Ectodermal cell (in vitro differentiated cells): ENCODE data around the gene CEP192. TPM values are rescaled to one million over a fixed set of nuclear protein-coding genes. Genes with fewer than 3 reads are reported as not detected.

Experiments used
- H3K27ac ChIP-seq: 2 replicates; pipeline ENCODE4 v1.7.0; 2013; ENCODE audit warnings: mild to moderate bottlenecking, low read depth, low read length; ENCODE audit not compliant: insufficient read depth, poor library complexity, severe bottlenecking
- H3K27me3 ChIP-seq: 2 replicates; pipeline ENCODE4 v1.7.0; 2013; ENCODE audit warnings: mild to moderate bottlenecking, low read length; ENCODE audit not compliant: insufficient read depth, control insufficient read depth, poor library complexity, severe bottlenecking
- H3K36me3 ChIP-seq: one replicate; pipeline ENCODE4 v1.7.0; 2013; ENCODE audit warnings: low read length; ENCODE audit not compliant: control insufficient read depth, insufficient read depth
- H3K4me1 ChIP-seq: one replicate; pipeline ENCODE4 v1.7.0; 2013; ENCODE audit warnings: low read length; ENCODE audit not compliant: control insufficient read depth, insufficient read depth
- H3K4me3 ChIP-seq: 2 replicates; pipeline ENCODE4 v1.7.0; 2013; ENCODE audit warnings: low read depth, low read length, control low read depth; ENCODE audit not compliant: insufficient read depth
- H3K9me3 ChIP-seq: 2 replicates; pipeline ENCODE4 v1.7.0; 2013; ENCODE audit warnings: mild to moderate bottlenecking, low read length, moderate library complexity; ENCODE audit not compliant: control insufficient read depth
- WGBS, 2 experiments: methylation state at CpG; one replicate each; pipeline ENCODE4 v1.1.7; 2013; ENCODE audit warnings: missing lambda C conversion rate in 2 of 2; 5-methylcytosine and 5-hydroxymethylcytosine counted together
- polyA plus RNA-seq, 4 experiments: library from polyadenylated mRNA; stranded (reverse); fragments of 50-300 nt; gene quantifications; one replicate each; pipeline ENCODE4 v1.2.3, GENCODE V29; 2013

The CEP192 gene, protein sequence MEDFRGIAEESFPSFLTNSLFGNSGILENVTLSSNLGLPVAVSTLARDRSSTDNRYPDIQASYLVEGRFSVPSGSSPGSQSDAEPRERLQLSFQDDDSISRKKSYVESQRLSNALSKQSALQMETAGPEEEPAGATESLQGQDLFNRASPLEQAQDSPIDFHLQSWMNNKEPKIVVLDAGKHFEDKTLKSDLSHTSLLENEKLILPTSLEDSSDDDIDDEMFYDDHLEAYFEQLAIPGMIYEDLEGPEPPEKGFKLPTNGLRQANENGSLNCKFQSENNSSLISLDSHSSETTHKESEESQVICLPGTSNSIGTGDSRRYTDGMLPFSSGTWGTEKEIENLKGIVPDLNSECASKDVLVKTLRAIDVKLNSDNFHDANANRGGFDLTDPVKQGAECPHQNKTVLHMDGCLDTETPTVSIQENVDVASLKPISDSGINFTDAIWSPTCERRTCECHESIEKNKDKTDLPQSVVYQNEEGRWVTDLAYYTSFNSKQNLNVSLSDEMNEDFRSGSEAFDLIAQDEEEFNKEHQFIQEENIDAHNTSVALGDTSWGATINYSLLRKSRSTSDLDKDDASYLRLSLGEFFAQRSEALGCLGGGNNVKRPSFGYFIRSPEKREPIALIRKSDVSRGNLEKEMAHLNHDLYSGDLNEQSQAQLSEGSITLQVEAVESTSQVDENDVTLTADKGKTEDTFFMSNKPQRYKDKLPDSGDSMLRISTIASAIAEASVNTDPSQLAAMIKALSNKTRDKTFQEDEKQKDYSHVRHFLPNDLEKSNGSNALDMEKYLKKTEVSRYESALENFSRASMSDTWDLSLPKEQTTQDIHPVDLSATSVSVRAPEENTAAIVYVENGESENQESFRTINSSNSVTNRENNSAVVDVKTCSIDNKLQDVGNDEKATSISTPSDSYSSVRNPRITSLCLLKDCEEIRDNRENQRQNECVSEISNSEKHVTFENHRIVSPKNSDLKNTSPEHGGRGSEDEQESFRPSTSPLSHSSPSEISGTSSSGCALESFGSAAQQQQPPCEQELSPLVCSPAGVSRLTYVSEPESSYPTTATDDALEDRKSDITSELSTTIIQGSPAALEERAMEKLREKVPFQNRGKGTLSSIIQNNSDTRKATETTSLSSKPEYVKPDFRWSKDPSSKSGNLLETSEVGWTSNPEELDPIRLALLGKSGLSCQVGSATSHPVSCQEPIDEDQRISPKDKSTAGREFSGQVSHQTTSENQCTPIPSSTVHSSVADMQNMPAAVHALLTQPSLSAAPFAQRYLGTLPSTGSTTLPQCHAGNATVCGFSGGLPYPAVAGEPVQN (N-terminal part only)
- 35.3 TPM for polyA plus RNA-seq (2013, experiment 1 of 4)
- polyA plus RNA-seq (2013, experiment 2 of 4), result 40.2 TPM
- 32.0 TPM for polyA plus RNA-seq (2013, experiment 3 of 4)
- polyA plus RNA-seq (2013, experiment 4 of 4), result 33.1 TPM

DNA sequence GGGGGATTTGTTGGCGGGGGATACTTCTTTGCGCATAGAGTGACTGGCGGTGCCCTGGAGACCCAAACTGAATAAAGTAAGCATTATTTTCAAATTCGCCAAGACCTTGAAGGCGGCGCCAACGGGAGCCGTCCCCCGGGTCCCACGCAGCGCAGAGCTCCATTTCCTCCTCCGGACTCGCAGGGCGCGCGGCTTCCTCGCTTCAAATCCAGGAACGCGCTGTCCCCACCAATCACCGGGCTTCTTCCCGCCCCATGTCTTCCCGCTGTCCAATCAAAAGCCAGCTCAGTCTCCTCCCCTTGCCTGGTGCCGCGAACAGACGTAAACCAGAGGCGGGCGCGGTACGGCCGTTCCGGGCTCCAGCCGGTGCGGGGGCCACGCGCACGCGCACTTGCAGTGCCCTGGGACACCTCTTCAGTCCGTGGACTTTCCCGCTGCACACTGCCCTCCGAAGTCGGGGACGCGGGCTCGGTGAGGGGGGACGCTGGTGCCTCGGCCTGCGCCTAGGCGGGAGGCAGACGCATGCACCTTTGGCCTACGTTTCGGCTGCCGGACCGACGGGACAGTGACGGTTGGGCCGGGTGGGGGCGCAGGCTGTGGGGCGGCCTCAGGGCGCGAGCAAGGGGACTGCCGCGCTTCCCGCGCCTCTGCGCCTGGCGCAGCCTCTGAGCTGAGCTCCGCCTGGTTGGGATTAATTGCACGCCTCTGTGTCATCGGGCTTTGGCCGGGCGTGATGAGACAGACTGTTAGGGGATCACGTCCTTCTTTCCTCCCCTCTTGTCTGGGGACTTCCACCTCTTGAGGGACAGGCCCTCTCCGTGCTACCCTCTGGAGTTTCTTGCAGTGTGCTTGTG lies at the start of gene CEP192:
Gene CEP192 (plus strand): TSS at position 396 of the 854 bp plus-strand sequence. CDS start 8,063 bp downstream, outside the sequence.
- Histone ChIP-seq H3K4me1 (peaks cover 18% of the 10 kb centered on the region), H3K4me3 (peak within 1 kb of the TSS; percentile 85), H3K27ac (peak within 1 kb of the TSS; percentile 80), H3K27me3 (no peaks in the 10 kb centered on the region), H3K36me3 (no peaks in the 10 kb centered on the region), H3K9me3 (no peaks in the 10 kb centered on the region)
- 0 to 1% methylated on average over 73 of the region's 73 CpGs for WGBS, 2 experiments

DNA sequence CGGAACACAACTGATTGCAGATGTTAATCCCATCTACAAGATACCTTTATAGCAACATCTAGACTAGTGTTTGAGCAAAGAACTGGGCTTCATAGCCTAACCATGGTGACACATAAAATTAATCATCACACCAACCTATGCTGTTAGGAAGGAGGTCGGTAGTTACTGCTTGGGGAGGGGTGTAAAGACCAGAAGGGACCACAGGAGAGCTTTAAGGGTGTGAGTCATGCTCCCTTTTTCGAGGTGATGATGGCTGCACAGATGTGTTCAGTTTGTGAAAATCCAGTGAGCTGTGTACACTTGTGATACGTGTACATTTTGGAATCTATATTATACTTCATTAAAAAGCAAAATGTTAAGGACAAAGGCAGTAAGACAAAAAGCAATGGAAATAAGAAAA lies 47.9 kb upstream of the CEP192 start:
- H3K9me3 ChIP-seq, result no peaks in the 10 kb centered on the region
- H3K4me3 ChIP-seq, result no peak overlapping the region
- H3K4me1 ChIP-seq, result no peaks in the 10 kb centered on the region
- WGBS, 2 experiments, result 92 to 94% methylated on average over 3 of the region's 4 CpGs
- no peaks in the 10 kb centered on the region for H3K27me3 ChIP-seq
- H3K36me3 ChIP-seq, result no peaks in the 10 kb centered on the region
- no peak overlapping the region for H3K27ac ChIP-seq

DNA sequence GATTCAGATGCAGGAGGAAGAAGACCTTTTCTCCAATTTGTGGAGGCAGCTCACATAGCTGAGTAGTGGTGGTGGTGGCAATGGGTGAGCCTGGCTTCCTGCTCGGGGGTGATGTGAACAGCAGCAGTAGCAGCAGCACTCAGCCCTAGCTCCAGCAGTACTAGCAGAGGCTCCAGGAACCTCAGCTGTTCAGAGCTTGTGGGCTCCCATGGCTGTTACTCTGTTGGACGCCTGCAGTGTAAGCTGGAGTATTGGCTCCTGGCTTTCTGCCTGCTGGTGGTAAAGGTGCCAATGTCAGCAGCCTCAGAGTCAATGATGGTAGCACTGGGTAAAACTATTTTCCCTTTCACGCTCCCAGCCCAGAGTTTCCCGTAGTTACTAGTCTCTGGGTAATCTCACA lies 46.5 kb upstream of the CEP192 start:
- Histone ChIP-seq H3K27ac (no peak overlapping the region), H3K36me3 (no peaks in the 10 kb centered on the region), H3K9me3 (no peaks in the 10 kb centered on the region), H3K4me3 (no peak overlapping the region), H3K4me1 (no peaks in the 10 kb centered on the region), H3K27me3 (no peaks in the 10 kb centered on the region)
- WGBS, 2 experiments, result 90% methylated on average over 4 of the region's 4 CpGs

DNA sequence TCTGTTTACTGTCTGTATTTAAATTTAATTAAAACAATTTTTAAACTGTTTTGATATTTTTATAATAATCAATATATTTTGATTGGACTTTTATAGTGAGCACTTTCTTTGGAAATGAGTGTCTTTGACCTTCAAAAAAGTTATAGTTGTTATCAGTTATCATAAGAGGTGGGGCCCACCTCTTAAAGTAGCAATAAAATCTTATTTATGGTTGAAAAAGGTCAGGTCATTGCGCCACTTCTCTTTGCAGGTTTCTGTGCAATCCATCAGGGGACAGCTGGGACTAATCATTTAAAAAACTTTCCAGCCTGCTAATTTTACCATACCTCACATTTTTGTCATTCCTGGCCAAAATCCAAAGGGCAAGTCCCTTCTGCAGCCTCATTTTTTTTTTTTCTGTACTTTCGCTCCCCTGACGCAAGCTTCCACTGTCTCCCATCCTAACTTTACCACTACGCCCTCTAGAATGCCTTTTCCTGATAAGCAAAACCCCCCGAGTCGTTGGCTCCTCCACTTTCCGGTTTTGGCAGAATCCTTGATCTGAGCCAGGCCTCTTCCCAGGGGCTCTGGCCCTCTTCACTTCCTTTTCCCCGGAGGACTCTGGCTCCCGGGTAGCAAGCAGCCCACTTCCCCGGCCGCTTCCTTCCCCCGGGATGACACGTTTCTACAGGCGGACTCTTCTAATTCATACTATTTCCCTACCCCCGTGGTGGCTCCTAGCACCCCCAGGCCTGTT lies 44.4 kb upstream of the CEP192 start:
- Histone ChIP-seq H3K4me1 (peaks cover 4% of the 10 kb centered on the region), H3K9me3 (no peaks in the 10 kb centered on the region), H3K27ac (peak overlapping the region; percentile 74), H3K4me3 (peak overlapping the region; percentile 45), H3K27me3 (no peaks in the 10 kb centered on the region), H3K36me3 (no peaks in the 10 kb centered on the region)
- 6% methylated on average over 15 of the region's 15 CpGs for WGBS, 2 experiments

DNA sequence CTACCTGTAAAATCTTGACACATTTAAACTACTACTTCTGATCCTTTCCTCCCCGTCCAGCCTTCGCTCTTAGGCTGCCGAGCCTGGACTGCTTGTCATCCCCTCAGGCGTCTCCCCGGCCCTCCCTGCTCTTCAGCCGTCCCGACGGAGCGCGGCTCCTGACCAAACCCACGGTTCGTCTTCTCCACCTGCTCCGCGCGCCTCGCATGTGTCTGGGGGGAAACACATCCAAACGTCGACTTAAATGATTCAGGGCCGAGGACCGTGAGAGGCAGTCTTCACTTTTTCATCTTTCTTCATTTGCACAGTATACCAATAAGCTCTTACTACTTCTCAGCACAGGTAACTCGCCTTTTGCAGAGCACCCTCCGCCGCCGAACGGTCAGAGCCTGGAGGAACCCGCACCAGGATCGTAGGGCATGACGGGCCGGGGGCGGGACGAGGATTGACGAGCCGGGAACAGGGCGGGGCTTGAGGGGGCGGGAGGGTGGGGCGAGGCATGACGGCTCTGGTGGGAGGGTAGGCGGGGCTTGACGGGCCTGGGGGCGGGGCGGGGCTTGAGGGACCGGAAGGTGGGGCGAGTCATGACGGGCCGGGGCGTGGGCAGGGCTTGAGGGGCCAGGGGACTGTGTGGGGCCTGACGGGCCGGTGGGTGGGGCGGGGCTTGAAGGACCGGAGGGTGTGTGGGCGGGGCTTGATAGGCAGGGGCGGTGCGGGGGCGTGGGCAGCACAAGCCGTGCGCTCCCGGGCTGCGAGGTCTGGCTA lies 43.7 kb upstream of the CEP192 start, which contains the start of gene SEH1L:
Gene SEH1L (plus strand): TSS at position 727 of the 765 bp plus-strand sequence. CDS start 111 bp downstream, outside the sequence.
- WGBS, 2 experiments, result 1% methylated on average over 55 to 58 of the region's 58 CpGs
- H3K27me3 ChIP-seq, result no peaks in the 10 kb centered on the region
- peaks cover 4% of the 10 kb centered on the region for H3K4me1 ChIP-seq
- peak within 1 kb of the TSS; percentile 78 for H3K4me3 ChIP-seq
- H3K27ac ChIP-seq, result peak within 1 kb of the TSS; percentile 99
- no peaks in the 10 kb centered on the region for H3K9me3 ChIP-seq
- H3K36me3 ChIP-seq, result no peaks in the 10 kb centered on the region

DNA sequence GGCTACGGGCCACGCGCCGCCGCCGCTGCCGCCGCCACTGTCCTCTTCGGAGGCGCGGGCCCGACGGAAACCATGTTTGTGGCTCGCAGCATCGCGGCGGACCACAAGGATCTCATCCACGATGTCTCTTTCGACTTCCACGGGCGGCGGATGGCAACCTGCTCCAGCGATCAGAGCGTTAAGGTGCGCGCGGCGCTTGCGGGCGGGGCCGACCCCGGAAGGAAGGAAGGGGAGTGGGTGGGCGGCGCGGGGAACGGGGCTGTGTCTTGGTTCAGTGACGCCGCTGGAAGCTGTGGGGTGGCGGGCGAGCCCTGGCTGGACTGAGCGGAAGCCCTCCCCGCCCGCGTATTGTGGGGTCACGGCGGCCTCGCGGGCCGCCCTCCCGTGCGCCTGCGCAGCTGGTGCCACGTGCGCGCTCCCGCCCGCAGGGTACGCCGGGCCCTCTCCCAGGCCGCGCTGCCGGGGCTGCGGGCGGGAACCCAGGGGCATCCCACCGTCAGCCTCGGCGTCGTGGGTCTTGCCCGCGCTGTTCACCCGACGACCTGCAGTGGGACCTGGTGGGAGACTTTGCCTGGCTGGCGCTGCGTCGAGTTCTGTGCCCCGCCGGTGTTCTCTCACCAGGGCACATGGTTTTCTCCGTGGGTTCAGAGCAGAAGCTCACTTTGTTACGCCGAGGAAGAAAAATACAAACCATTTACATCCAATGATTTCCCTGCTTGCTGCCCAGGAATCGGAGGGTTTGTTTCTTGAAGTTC lies 42.9 kb upstream of the CEP192 start:
- WGBS, 2 experiments, result 3% methylated on average over 81 of the region's 81 CpGs
- peaks cover 4% of the 10 kb centered on the region for H3K4me1 ChIP-seq
- H3K27me3 ChIP-seq, result no peaks in the 10 kb centered on the region
- peak overlapping the region; percentile 78 for H3K4me3 ChIP-seq
- H3K27ac ChIP-seq, result peak overlapping the region; percentile 99
- H3K9me3 ChIP-seq, result no peaks in the 10 kb centered on the region
- H3K36me3 ChIP-seq, result no peaks in the 10 kb centered on the region

DNA sequence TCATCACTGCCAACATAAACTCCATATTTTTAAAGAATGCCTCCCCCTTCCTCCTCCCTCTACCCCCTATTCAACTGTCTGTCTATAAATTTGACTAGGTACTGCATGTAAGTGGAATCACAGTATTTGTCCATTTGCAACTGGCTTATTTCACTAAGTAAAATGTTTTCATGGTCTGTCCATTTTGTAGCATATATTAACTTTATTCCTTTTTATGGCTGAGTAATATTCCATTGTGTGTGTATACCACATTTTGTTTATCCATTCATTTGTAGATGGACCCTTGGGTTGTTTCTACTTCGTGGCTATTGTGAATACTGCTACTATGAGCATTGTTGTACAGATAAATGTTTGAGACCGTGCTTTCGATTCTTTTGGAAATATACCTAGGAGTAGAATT lies 32.7 kb upstream of the CEP192 start:
- Histone ChIP-seq H3K4me1 (no peaks in the 10 kb centered on the region), H3K9me3 (no peaks in the 10 kb centered on the region), H3K27me3 (no peaks in the 10 kb centered on the region), H3K36me3 (peaks cover 28% of the 10 kb centered on the region), H3K27ac (no peak overlapping the region), H3K4me3 (no peak overlapping the region)
- WGBS, 2 experiments, result 90 to 95% methylated on average over 3 of the region's 3 CpGs

DNA sequence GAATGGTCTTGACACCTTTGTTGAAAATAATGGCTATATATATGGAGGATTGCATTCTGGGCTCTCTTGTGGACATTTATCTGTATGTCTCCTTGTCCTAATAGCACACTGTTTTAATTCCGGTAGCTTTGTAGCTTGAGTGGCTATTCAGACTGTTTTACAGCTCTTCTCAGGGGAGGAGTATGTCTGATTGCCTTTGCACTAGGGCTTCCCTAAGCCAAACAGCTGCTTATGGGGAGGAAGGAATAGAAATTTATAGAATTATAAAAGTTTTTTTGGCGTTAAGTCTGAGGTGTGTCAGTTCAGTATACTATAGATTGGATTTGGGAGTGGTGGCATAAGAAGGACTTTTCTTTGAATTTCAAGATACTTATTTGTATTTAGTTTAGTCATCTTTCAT lies 30.8 kb upstream of the CEP192 start:
- WGBS, 2 experiments, result 93 to 100% methylated on average over 2 of the region's 2 CpGs
- Histone ChIP-seq H3K27me3 (no peaks in the 10 kb centered on the region), H3K36me3 (peaks cover 25% of the 10 kb centered on the region)

More for the DNA sequence above, 30.8 kb upstream of the CEP192 start:
- Histone ChIP-seq H3K27ac (no peak overlapping the region), H3K4me3 (no peak overlapping the region), H3K4me1 (no peaks in the 10 kb centered on the region), H3K9me3 (no peaks in the 10 kb centered on the region)
